ENCODE data around the gene KRTAP5-9.

- TF ChIP-seq POLR2AphosphoS5 (IDR thresholded peaks at IDR 0.05; ENCODE audit: low read depth, low read length) = no peak
- no peak for TF ChIP-seq TAF1 (IDR thresholded peaks at IDR 0.05; ENCODE audit: borderline replicate concordance, insufficient read depth, low read length)
- TF ChIP-seq REST (IDR thresholded peaks at IDR 0.05; ENCODE audit: insufficient read depth in 1 of 2, low read depth in 2 of 2, low read length in 2 of 2) = no peak
- no peak for TF ChIP-seq SIN3A (IDR thresholded peaks at IDR 0.05; ENCODE audit: borderline replicate concordance, insufficient read depth, low read length)
- no peak for TF ChIP-seq FOXP2 (optimal IDR thresholded peaks at IDR 0.05; ENCODE audit: borderline replicate concordance, extremely low read depth, extremely low read length, insufficient read depth)
Observed at GRCh38 chr11:71525188-71525937, 22.9 kb upstream of the KRTAP5-9 start.

All from PFSK-1 (cell line).